GM19193 (cell line): ENCODE results near the gene S1PR3.

Source experiments
- POLR2A ChIP-seq: IDR thresholded peaks from 4 replicates; pipeline ENCODE4 v1.6.1; 2011; ENCODE audit not compliant: insufficient read depth, insufficient read length; ENCODE audit errors: extremely low read depth

The S1PR3 gene

GRCh38 chr9:88959727-88960469 is 31.4 kb upstream of the S1PR3 start:
- TF ChIP-seq POLR2A = no peak

- TF ChIP-seq POLR2A = no peak
Observed at GRCh38 chr9:88960632-88961031, 30.6 kb upstream of the S1PR3 start.

GRCh38 chr9:88965473-88965872 is 25.8 kb upstream of the S1PR3 start:
- no peak for TF ChIP-seq POLR2A

GRCh38 chr9:88966894-88967676 is 24.2 kb upstream of the S1PR3 start:
- TF ChIP-seq POLR2A = no peak

GRCh38 chr9:88968799-88969198 is 22.5 kb upstream of the S1PR3 start:
- no peak for TF ChIP-seq POLR2A

GRCh38 chr9:88969646-88970373 is 21.5 kb upstream of the S1PR3 start:
- no peak for TF ChIP-seq POLR2A

- no peak for TF ChIP-seq POLR2A
Observed at GRCh38 chr9:88971131-88971960, 19.9 kb upstream of the S1PR3 start.

- TF ChIP-seq POLR2A = no peak
Observed at GRCh38 chr9:88972401-88972800, 18.9 kb upstream of the S1PR3 start.

- no peak for TF ChIP-seq POLR2A
Observed at GRCh38 chr9:88973281-88974045, 17.8 kb upstream of the S1PR3 start.

- TF ChIP-seq POLR2A = no peak
Observed at GRCh38 chr9:88974641-88975040, 16.6 kb upstream of the S1PR3 start.

GRCh38 chr9:88975966-88976889 is 15.0 kb upstream of the S1PR3 start:
- no peak for TF ChIP-seq POLR2A

GRCh38 chr9:88976890-88977257 is 14.4 kb upstream of the S1PR3 start:
- TF ChIP-seq POLR2A = no peak

- no peak for TF ChIP-seq POLR2A
Observed at GRCh38 chr9:88978034-88978433, 13.2 kb upstream of the S1PR3 start.
